Measurements from ENCODE around the gene YY1.
"Not testable (repeated sequence)": the region's sequence is repeated elsewhere in the genome, so short reads cannot be mapped to it uniquely, and the experiment has no call there.

YY1 gene

GRCh38 chr14:100304825-100305323, 65.9 kb downstream of the YY1 start:
- no peaks in the 10 kb centered on the region for H3K27me3 ChIP-seq (replicated peaks; ENCODE audit: control insufficient read depth, insufficient read depth, low read length, poor library complexity, severe bottlenecking)
- peak overlapping the region; percentile 82 for H3K4me3 ChIP-seq (ENCODE audit: insufficient read depth, low read depth, low read length, poor library complexity, severe bottlenecking)
- peaks cover 19% of the 10 kb centered on the region for H3K4me1 ChIP-seq (ENCODE audit: control insufficient read depth, insufficient read depth, low read length, poor library complexity, severe bottlenecking)
- no peak overlapping the region for H3K27ac ChIP-seq (ENCODE audit: insufficient read depth, low read length, poor library complexity, severe bottlenecking)
- no peaks in the 10 kb centered on the region for H3K9me3 ChIP-seq (ENCODE audit: control insufficient read depth, low read length)
- H3K36me3 ChIP-seq (ENCODE audit: control insufficient read depth, insufficient read depth, low read length): no peaks in the 10 kb centered on the region
- DNase-seq: peak in 1 of 3 donors; percentile 5

- H3K9me3 ChIP-seq (ENCODE audit: control insufficient read depth, low read length): no peaks in the 10 kb centered on the region
- H3K27ac ChIP-seq (ENCODE audit: insufficient read depth, low read length, poor library complexity, severe bottlenecking): peak overlapping the region; percentile 53
- peak overlapping the region; percentile 82 for H3K4me3 ChIP-seq (ENCODE audit: insufficient read depth, low read depth, low read length, poor library complexity, severe bottlenecking)
- H3K36me3 ChIP-seq (ENCODE audit: control insufficient read depth, insufficient read depth, low read length): no peaks in the 10 kb centered on the region
- peak; percentile 11 to 49 (median 42) for DNase-seq
- peaks cover 19% of the 10 kb centered on the region for H3K4me1 ChIP-seq (ENCODE audit: control insufficient read depth, insufficient read depth, low read length, poor library complexity, severe bottlenecking)
- H3K27me3 ChIP-seq (replicated peaks; ENCODE audit: control insufficient read depth, insufficient read depth, low read length, poor library complexity, severe bottlenecking): no peaks in the 10 kb centered on the region
These were observed 66.6 kb downstream of the YY1 start for GRCh38 chr14:100305324-100306100.

DNA sequence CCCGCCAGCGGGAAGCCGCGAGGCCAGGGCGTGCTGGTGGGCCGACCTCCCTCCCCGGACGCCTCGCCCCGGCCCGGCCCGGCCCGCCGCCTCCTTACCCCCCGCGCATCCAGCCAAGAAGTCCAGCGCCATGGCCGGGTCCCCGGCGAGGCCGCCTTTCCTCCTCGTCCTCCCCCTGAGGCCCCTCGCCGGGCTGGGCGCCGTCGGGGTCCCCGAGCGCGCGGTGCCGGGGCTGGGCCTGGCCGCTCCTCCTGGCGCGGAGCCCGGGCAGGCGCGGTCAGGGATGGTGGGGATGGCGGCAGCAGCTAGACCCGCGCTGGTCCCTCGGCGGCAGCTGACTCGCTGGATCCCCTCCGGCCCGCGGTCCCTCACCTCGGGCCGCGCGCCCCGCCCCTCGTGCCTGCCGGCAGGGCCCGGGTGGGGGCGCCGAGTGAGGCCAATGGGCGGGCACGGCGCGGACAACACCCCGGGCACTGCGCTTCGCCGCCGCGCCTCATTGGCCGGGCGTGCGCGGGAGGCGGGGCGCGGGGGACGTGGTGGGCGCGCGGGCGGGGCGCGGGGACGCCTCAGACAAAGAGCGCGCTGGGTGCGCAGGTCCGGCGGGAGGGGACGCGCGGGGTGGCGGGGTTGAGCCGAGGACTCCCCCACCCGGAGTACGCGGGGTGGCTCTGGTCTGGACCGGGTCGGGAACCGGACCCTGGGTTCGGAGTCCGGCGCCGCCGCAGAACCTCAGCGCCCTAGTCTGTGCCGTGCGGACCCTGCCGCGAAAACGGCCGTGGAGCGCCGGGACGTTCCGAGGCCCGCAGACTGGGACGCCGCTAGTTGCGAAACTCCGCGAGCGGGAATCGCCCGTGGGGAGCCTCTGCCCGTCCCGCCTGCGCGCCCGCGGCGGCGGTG, 67.4 kb downstream of the YY1 start, which contains the start of gene SLC25A29:
SLC25A29 (minus strand) TSS at position 344 of the 897 bp plus-strand sequence; CDS start at position 132, 212 bp downstream.
- peak; percentile 49 to 61 (median 51) for DNase-seq
- peak within 1 kb of the TSS; percentile 82 for H3K4me3 ChIP-seq (ENCODE audit: insufficient read depth, low read depth, low read length, poor library complexity, severe bottlenecking)

GRCh38 chr14:100306998-100307765, 68.2 kb downstream of the YY1 start:
- H3K4me1 ChIP-seq (ENCODE audit: control insufficient read depth, insufficient read depth, low read length, poor library complexity, severe bottlenecking): peaks cover 19% of the 10 kb centered on the region
- no peak for DNase-seq

More for the DNA sequence above, 67.4 kb downstream of the YY1 start, which contains the start of gene SLC25A29:
- no peaks in the 10 kb centered on the region for H3K27me3 ChIP-seq (replicated peaks; ENCODE audit: control insufficient read depth, insufficient read depth, low read length, poor library complexity, severe bottlenecking)
- peak within 1 kb of the TSS; percentile 53 for H3K27ac ChIP-seq (ENCODE audit: insufficient read depth, low read length, poor library complexity, severe bottlenecking)
- H3K36me3 ChIP-seq (ENCODE audit: control insufficient read depth, insufficient read depth, low read length): no peaks in the 10 kb centered on the region
- H3K9me3 ChIP-seq (ENCODE audit: control insufficient read depth, low read length): no peaks in the 10 kb centered on the region
- H3K4me1 ChIP-seq (ENCODE audit: control insufficient read depth, insufficient read depth, low read length, poor library complexity, severe bottlenecking): peaks cover 19% of the 10 kb centered on the region

GRCh38 chr14:100307766-100308426, 69.0 kb downstream of the YY1 start:
- H3K4me3 ChIP-seq (ENCODE audit: insufficient read depth, low read depth, low read length, poor library complexity, severe bottlenecking): no peak overlapping the region
- no peak for DNase-seq

More at GRCh38 chr14:100306998-100307765, 68.2 kb downstream of the YY1 start:
- Histone ChIP-seq H3K9me3 (ENCODE audit: control insufficient read depth, low read length) (no peaks in the 10 kb centered on the region), H3K36me3 (ENCODE audit: control insufficient read depth, insufficient read depth, low read length) (no peaks in the 10 kb centered on the region), H3K27ac (ENCODE audit: insufficient read depth, low read length, poor library complexity, severe bottlenecking) (no peak overlapping the region), H3K4me3 (ENCODE audit: insufficient read depth, low read depth, low read length, poor library complexity, severe bottlenecking) (peak overlapping the region; percentile 82), H3K27me3 (replicated peaks; ENCODE audit: control insufficient read depth, insufficient read depth, low read length, poor library complexity, severe bottlenecking) (no peaks in the 10 kb centered on the region)

DNA sequence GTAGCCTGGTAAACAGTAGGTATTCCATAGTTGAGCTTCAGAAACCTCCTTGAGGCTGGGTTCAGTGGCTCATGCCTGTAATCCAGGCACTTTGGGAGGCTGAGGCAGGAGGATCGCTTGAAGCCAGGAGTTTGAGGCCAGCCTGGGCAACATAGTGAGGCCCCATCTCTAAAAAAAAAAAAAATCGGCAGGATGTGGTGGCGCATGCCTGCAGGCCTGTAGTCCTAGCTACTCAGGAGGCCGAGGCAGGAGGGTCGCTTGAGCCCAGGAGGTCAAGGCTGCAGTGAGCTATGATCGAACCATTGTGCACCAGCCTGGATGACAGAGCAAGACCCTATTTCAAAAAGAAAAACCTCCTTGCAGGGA, 69.5 kb downstream of the YY1 start:
- H3K9me3 ChIP-seq (ENCODE audit: control insufficient read depth, low read length): not testable (repeated sequence)
- H3K4me1 ChIP-seq (ENCODE audit: control insufficient read depth, insufficient read depth, low read length, poor library complexity, severe bottlenecking): peaks cover 19% of the 10 kb centered on the region

More at GRCh38 chr14:100307766-100308426, 69.0 kb downstream of the YY1 start:
- H3K4me1 ChIP-seq (ENCODE audit: control insufficient read depth, insufficient read depth, low read length, poor library complexity, severe bottlenecking): peaks cover 19% of the 10 kb centered on the region
- H3K27me3 ChIP-seq (replicated peaks; ENCODE audit: control insufficient read depth, insufficient read depth, low read length, poor library complexity, severe bottlenecking): no peaks in the 10 kb centered on the region
- no peak overlapping the region for H3K27ac ChIP-seq (ENCODE audit: insufficient read depth, low read length, poor library complexity, severe bottlenecking)
- no peaks in the 10 kb centered on the region for H3K36me3 ChIP-seq (ENCODE audit: control insufficient read depth, insufficient read depth, low read length)
- no peaks in the 10 kb centered on the region for H3K9me3 ChIP-seq (ENCODE audit: control insufficient read depth, low read length)

DNA sequence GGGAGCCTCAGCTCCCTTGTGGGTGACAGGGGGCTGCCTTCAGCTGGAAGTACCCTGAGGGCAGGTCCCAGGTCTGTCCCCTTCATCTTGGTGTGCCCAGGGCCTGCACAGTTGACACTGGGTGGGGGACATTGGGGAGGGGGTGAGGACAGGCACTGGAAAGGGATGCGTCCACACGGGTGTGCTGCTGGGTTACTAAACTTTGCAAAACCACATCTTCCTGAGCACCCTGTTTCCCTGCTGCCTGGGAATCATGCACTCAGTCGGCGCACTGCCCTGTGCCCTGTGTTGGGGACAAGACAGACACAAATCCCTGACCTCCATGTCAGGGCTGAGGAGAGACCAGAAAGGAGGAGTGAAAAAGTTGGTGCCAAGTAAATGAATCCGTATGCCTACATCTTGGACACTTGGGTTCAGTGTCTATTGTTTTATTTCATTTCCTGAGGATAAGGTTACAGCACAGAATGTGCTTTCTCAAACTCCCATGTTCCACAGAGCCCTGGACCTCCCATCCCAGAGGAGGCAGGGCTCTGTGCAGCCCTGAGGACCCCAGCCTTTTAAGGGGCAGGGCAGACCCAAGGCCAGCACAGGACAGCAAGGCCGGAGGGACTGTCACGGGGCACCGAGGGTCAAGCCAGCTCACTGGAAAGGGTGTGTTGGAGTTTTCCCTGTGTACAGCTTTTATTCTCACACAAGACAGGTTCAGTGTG, 70.2 kb downstream of the YY1 start:
- DNase-seq: no peak

More for the DNA sequence above, 69.5 kb downstream of the YY1 start:
- not testable (repeated sequence) for H3K27me3 ChIP-seq (replicated peaks; ENCODE audit: control insufficient read depth, insufficient read depth, low read length, poor library complexity, severe bottlenecking); H3K4me3 ChIP-seq (ENCODE audit: insufficient read depth, low read depth, low read length, poor library complexity, severe bottlenecking); H3K27ac ChIP-seq (ENCODE audit: insufficient read depth, low read length, poor library complexity, severe bottlenecking); DNase-seq; H3K36me3 ChIP-seq (ENCODE audit: control insufficient read depth, insufficient read depth, low read length)

GRCh38 chr14:100312110-100312876, 73.3 kb downstream of the YY1 start:
- not testable (repeated sequence) for H3K9me3 ChIP-seq (ENCODE audit: control insufficient read depth, low read length); H3K27ac ChIP-seq (ENCODE audit: insufficient read depth, low read length, poor library complexity, severe bottlenecking); H3K36me3 ChIP-seq (ENCODE audit: control insufficient read depth, insufficient read depth, low read length); DNase-seq; H3K4me1 ChIP-seq (ENCODE audit: control insufficient read depth, insufficient read depth, low read length, poor library complexity, severe bottlenecking); H3K4me3 ChIP-seq (ENCODE audit: insufficient read depth, low read depth, low read length, poor library complexity, severe bottlenecking); H3K27me3 ChIP-seq (replicated peaks; ENCODE audit: control insufficient read depth, insufficient read depth, low read length, poor library complexity, severe bottlenecking)

More for the DNA sequence above, 70.2 kb downstream of the YY1 start:
- H3K27me3 ChIP-seq (replicated peaks; ENCODE audit: control insufficient read depth, insufficient read depth, low read length, poor library complexity, severe bottlenecking): no peaks in the 10 kb centered on the region
- no peak overlapping the region for H3K4me3 ChIP-seq (ENCODE audit: insufficient read depth, low read depth, low read length, poor library complexity, severe bottlenecking)
- H3K36me3 ChIP-seq (ENCODE audit: control insufficient read depth, insufficient read depth, low read length): no peaks in the 10 kb centered on the region
- no peaks in the 10 kb centered on the region for H3K9me3 ChIP-seq (ENCODE audit: control insufficient read depth, low read length)
- H3K4me1 ChIP-seq (ENCODE audit: control insufficient read depth, insufficient read depth, low read length, poor library complexity, severe bottlenecking): peaks cover 19% of the 10 kb centered on the region
- H3K27ac ChIP-seq (ENCODE audit: insufficient read depth, low read length, poor library complexity, severe bottlenecking): no peak overlapping the region
